Measurements from ENCODE around the gene CHRND. TPM values are rescaled to one million over a fixed set of nuclear protein-coding genes. Genes with fewer than 3 reads are reported as not detected.

Gene CHRND
- total RNA-seq, 1 donor from 2014 or later = not detected

- Histone ChIP-seq H3K27ac (no peak overlapping the region), H3K27me3 (no peaks in the 10 kb centered on the region), H3K9me3 (no peaks in the 10 kb centered on the region), H3K4me1 (peaks cover 6% of the 10 kb centered on the region), H3K4me3 (no peak overlapping the region), H3K36me3 (no peaks in the 10 kb centered on the region)
- ATAC-seq (no peak), DNase-seq (peak; percentile 57)
- no peak for TF ChIP-seq CTCF (IDR thresholded peaks at IDR 0.05)
- intact Hi-C loops (cut with DNase I) = no loop called here
These were observed 16.9 kb downstream of the CHRND start for GRCh38 chr2:232542715-232543467.

DNA sequence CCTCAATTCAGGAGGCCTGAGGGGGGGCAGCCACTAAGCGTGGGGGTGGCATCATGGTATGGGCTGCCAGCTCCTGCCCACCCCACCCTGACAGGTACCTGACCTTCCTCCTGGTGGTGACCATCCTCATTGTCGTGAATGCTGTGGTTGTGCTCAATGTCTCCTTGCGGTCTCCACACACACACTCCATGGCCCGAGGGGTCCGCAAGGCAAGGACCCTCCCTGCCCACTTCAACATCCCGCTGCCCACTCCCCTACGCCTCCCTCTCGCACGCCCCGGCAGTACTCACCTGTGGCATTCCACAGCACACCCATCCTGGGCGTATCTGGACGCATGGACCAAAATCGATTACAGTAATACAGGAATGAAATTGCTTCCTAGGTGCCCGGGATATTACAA is 17.5 kb downstream of the CHRND start:
- Histone ChIP-seq H3K9me3 (no peaks in the 10 kb centered on the region), H3K27me3 (no peaks in the 10 kb centered on the region), H3K4me3 (no peak overlapping the region), H3K36me3 (no peaks in the 10 kb centered on the region), H3K4me1 (peaks cover 6% of the 10 kb centered on the region), H3K27ac (no peak overlapping the region)
- intact Hi-C loops (cut with DNase I) = no loop called here
- ATAC-seq (no peak), DNase-seq (no peak)
- no peak for TF ChIP-seq CTCF (IDR thresholded peaks at IDR 0.05)

DNA sequence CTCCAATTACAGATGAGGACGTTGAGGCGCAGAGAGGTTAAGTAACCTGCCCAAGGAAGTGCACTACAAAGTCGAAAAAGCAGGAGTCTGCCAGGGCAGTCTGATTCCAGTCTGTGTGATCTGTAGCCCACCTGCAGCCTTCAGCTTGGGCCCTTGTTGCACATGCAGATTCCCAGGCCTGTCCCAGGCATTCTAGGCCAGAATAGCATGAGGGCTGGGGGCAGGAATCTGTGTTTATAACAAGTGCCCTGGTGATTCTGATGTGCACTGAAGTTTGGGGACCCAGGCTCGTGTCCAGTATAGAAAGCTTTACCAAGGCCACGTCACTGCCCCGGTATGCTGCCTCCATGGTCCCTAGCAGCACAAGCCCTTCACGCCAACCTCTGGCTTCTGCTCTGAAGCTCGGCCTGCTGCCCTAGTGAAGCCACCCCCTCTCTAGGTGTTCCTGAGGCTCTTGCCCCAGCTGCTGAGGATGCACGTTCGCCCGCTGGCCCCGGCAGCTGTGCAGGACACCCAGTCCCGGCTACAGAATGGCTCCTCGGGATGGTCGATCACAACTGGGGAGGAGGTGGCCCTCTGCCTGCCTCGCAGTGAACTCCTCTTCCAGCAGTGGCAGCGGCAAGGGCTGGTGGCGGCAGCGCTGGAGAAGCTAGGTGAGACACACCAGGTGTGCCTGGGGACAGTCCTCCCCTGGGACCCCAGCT is 18.1 kb downstream of the CHRND start:
- no peak overlapping the region for H3K27ac ChIP-seq
- H3K4me1 ChIP-seq = peaks cover 6% of the 10 kb centered on the region
- intact Hi-C loops (cut with DNase I) = no loop called here
- ATAC-seq (no peak), DNase-seq (peak; percentile 57)
- TF ChIP-seq CTCF (IDR thresholded peaks at IDR 0.05) = no peak
- H3K4me3 ChIP-seq = no peak overlapping the region
- no peaks in the 10 kb centered on the region for H3K36me3 ChIP-seq
- H3K27me3 ChIP-seq = no peaks in the 10 kb centered on the region
- H3K9me3 ChIP-seq = no peaks in the 10 kb centered on the region

DNA sequence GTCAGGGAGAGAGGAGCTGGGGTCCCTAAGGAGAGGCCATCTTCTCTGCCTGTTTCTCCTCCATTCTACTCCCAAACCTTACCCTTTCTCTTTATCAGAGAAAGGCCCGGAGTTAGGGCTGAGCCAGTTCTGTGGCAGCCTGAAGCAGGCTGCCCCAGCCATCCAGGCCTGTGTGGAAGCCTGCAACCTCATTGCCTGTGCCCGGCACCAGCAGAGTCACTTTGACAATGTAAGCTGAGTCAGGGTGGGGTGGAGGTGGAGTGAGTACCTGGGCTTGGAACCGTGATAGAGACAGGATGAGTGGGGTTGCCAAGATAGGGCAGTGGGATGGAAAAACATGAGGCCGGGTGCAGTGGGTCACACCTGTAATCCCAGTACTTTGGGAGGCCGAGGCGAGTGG is 18.7 kb downstream of the CHRND start:
- DNase-seq = no peak
- Histone ChIP-seq H3K36me3 (no peaks in the 10 kb centered on the region), H3K4me3 (no peak overlapping the region), H3K4me1 (peaks cover 11% of the 10 kb centered on the region), H3K27me3 (no peaks in the 10 kb centered on the region), H3K9me3 (no peaks in the 10 kb centered on the region), H3K27ac (no peak overlapping the region)
- TF ChIP-seq CTCF (IDR thresholded peaks at IDR 0.05) = no peak
- ATAC-seq = no peak
- intact Hi-C loops (cut with DNase I) = no loop called here

DNA sequence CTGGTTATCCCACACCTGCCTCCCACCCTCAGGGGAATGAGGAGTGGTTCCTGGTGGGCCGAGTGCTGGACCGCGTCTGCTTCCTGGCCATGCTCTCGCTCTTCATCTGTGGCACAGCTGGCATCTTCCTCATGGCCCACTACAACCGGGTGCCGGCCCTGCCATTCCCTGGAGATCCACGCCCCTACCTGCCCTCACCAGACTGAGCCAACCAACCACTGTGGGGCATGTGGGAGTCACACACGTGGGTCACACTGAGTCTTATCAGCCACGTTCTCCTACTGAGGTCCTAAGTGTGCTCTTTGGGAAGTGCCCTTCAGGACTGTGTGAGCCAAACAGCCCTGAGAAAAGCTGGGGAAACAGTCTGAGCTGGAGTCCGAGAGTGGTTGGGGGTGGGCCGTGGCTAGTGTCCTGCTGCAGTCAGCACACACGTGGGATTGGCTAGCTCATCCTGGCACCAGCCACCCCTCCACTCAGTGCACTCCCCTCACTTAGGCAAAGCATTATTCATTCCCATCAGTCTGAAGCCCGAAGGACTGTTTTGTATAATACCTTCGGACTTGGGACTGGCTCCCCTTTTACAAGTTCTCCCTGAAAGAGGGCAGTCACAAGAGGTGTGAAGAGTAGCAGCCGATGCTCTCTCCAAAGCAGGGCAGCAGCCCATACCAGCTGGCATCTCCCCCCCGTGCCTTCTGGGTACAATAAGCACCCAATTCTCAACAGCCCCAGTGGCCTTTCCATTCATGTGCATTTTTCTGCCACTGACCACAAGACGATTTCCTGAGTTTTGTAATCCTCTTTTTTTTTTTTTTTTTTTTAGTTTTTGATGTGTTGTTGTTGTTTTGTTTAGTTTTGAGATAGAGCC is 19.8 kb downstream of the CHRND start:
- H3K9me3 ChIP-seq = no peaks in the 10 kb centered on the region
- H3K27me3 ChIP-seq = no peaks in the 10 kb centered on the region
- no peaks in the 10 kb centered on the region for H3K36me3 ChIP-seq
- H3K27ac ChIP-seq = no peak overlapping the region
- no peak for DNase-seq
- intact Hi-C loops (cut with DNase I) = no loop called here
- peaks cover 11% of the 10 kb centered on the region for H3K4me1 ChIP-seq
- TF ChIP-seq CTCF (IDR thresholded peaks at IDR 0.05) = no peak
- ATAC-seq = peak; percentile 55
- no peak overlapping the region for H3K4me3 ChIP-seq
